ENCODE data around the gene ADAMTS18.
A peak's percentile ranks its signal among the peaks of the same experiment; 100 is the strongest.

ADAMTS18 gene

DNA sequence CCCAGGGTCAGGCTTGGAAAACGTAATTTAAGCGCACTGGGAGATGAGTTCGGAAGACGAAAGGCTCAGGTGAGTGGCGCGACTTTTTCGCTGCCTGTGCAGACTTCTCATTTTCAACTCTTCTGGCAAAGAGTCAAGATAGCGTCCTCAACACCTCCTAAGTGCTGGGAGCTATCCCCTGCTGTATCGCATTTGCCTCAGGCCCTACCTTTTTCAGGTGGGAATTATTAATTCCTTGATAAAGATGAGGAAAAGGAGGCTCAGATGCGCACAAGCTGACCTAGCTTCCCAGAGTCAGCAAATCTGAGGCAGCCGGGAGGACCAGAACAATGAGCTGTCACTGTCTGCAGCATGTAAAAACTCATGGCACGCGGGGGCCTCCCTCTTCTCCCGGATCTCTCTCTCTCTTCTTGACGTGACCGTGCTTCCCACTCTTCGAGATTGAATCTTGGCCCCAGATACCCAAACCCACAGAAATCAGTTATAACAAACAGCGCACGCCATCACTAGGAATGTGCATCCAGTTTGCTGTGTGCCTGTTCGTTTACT is 512 bp upstream of the ADAMTS18 start:
- DNase-seq = no peak

GRCh38 chr16:77434022-77434529 is 758 bp downstream of the ADAMTS18 start:
- DNase-seq = no peak

GRCh38 chr16:77433146-77433545 is 1.7 kb downstream of the ADAMTS18 start:
- no peak for DNase-seq

GRCh38 chr16:77432264-77432663 is 2.6 kb downstream of the ADAMTS18 start:
- no peak for DNase-seq

- DNase-seq = no peak
Observed at GRCh38 chr16:77430787-77431585, 3.8 kb downstream of the ADAMTS18 start.

DNA sequence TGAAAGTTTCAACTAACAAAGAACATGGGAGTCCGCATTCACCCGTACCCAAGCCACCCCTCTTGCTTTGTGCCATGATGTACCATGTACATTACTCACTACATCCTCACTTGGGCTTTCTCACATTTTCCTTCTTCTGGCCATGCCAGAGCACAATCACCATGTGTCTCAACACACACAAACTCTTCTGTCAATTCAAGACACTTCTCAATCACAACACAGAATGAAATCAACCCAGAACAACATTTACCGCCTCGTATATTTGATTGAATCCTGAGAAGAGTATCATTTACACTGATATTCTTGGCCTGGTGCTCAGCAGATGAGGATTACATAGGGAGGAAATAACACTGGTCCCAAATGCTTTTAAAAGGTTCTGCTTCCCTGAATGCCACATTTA is 4.5 kb downstream of the ADAMTS18 start:
- no peak for DNase-seq

- no peak for DNase-seq
Observed at GRCh38 chr16:77424871-77425604, 9.8 kb downstream of the ADAMTS18 start.

- no peak for DNase-seq
Observed at GRCh38 chr16:77422196-77422784, 12.5 kb downstream of the ADAMTS18 start.

GRCh38 chr16:77416939-77417480 is 17.8 kb downstream of the ADAMTS18 start:
- no peak for DNase-seq

DNA sequence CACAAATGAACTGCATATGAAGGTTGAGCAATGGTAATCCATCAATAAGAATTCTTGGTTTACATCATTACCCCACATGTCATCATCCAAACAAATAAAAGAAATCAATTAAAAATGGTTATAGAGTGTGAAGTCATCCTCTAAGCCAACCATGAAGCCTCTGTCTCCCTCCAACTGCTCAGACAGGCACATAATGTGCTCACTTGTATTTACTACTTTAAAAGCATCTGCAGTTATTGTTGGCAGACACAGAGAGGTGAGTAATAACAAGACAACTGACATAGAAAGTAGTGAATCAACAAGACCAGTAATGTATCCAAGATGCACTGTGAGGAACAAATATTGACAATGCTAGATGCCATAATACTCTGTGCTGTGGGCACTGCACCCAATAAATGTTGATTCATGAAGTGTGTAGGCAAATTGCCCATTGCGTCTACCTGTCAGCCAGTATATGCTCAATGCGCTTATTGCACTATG is 20.0 kb downstream of the ADAMTS18 start:
- DNase-seq = no peak

DNA sequence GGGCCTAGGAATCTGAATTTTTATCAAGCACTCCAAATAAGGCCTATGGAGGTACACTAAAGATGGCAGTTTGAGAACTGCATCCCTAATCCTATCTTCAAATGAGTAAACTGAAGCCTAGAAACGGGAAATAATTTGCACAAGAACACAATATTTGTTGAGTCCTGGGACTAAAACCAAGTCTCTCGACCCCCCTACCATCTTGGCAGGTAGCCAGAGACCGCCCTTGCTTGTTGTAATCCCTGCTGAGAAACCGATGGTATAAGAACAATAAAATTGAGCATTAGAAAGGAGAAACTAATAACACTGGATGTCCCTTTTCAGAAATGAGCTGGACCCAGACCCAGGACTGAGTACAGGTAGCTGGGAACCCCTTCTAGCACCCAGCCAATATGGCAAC is 24.4 kb downstream of the ADAMTS18 start:
- no peak for DNase-seq

GRCh38 chr16:77409311-77409710 is 25.5 kb downstream of the ADAMTS18 start:
- no peak for DNase-seq

DNA sequence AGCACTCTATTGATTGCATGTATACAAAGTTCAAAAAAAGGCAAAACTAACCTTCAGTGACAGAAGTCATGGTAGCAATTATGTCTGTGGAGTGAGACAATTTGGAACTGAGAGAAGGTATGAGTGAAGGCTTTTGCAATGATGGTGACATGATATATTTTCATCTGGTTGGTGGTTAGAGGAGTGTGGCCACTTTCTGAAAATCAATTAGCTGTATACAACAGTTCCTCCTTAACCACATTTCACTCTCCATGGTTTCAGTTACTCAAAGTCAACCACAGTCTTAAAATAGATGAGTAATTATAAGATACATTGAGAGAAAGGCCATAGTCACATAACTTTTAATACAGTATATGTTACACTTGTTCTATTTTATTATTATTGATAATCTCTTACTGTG is 26.2 kb downstream of the ADAMTS18 start:
- no peak for DNase-seq

GRCh38 chr16:77406680-77407079 is 28.2 kb downstream of the ADAMTS18 start:
- peak in 1 of 2 experiments; percentile 25 for DNase-seq

- DNase-seq = peak in 1 of 2 experiments; percentile 12
Observed at GRCh38 chr16:77404775-77405174, 30.1 kb downstream of the ADAMTS18 start.

DNA sequence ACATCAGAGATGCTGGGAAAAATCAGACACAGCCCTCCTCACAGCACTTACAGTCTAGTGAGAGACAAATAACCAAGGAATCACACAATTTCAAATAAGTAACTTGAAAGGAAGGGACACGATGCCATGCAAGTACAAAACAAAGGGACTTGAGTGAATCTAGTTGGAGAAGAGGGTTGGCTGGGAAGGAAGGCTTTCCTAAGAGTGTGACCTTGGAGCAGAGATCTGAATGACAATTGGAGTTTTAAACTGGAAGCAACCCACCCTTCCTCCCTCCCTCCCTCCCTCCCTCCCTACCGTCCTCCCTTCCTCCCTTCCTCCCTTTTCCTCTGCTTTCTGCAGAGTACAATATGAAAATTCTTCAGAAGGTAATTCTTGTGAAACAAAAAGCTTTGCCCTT is 31.1 kb downstream of the ADAMTS18 start:
- no peak for DNase-seq

GRCh38 chr16:77402672-77403071 is 32.2 kb downstream of the ADAMTS18 start:
- DNase-seq = no peak

DNA sequence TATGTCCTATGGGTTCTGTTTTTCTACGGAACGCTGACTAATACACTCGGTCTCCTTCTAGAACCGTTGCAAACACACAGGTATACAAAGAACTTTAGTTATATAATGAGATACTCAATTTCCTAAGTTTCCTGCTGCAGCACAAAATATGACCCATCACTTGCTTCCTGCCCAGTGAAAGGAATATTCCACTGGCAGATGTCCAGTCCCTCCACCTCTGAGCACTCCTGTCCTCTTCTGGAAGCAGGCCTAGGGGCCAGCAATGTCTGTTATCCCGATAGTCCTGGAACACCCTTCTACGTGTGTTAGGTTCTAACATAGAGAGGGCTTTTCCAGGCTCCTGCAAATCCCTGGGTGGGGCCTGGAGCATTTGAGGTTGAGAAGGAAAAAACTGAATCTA is 32.7 kb downstream of the ADAMTS18 start:
- DNase-seq = no peak

- no peak for DNase-seq
Observed at GRCh38 chr16:77399546-77399945, 35.3 kb downstream of the ADAMTS18 start.

DNA sequence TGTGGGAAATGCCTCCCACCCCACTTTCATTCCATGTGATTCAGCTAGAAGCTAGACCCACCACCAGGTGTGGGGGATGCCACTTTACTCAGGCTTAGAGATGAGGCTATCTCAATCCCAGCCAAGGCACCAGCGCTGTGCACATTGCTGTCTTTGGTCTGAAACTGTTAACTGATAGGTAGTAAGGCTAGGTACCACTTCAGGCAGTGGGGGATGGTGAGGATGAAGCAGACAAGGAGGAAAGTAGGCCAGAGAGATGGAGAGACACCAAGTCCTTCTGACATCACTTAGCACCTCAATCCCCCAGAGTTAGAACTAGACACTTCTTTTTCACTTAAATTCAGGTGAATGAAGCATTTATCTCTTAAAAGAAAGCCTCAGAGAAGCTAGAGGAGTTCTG is 35.8 kb downstream of the ADAMTS18 start:
- no peak for DNase-seq

- no peak for DNase-seq
Observed at GRCh38 chr16:77398495-77398894, 36.3 kb downstream of the ADAMTS18 start.

GRCh38 chr16:77396461-77396860 is 38.4 kb downstream of the ADAMTS18 start:
- no peak for DNase-seq

DNA sequence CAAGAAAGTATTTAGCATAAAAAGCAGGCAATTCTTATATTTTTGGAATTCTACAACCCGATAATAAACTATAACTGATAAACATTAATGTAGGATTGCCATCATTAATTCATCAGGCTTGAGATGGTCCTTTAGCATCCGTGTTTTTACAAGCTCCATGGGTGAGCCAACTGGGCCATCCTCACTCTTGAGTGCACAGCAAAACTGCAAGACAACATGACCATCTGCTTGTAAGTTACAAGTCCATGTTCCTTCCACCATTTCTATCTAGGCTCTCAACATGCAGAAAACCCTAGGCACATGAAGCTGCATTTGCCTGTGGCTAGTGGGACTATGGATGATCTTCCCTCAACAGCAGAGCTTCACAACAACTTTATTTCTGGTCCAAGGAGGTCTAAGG is 40.1 kb downstream of the ADAMTS18 start:
- DNase-seq = no peak
